WTC11 (cell line): ENCODE measurements around the gene LENEP. TPM values are rescaled to one million over a fixed set of nuclear protein-coding genes. Genes with fewer than 3 reads are reported as not detected.

Experiments
- ATAC-seq: fragments of 200-7000 bp; cut with Tn5 transposase; 2 replicates; pipeline ENCODE4 v1.10.0; 2021; ENCODE audit warnings: mild to moderate bottlenecking, moderate library complexity
- CTCF ChIA-PET: fragments of 300-600 bp; sonication (Branson Sonifier 250); formaldehyde crosslinking; loops from one replicate; lab custom pipeline; 2021; ENCODE audit warnings: antibody characterized with exemption; lab: Charles Lee
- POLR2A ChIA-PET: fragments of 350-600 bp; sonication (Branson Sonifier 250); formaldehyde crosslinking; loops from one replicate; lab custom pipeline; 2021; ENCODE audit warnings: antibody characterized with exemption; lab: Charles Lee
- DNase-seq: peaks from one replicate; pipeline ENCODE4 v3.0.0; 2021; ENCODE audit warnings: low spot score
- H3K27ac Mint-ChIP-seq: 2 replicates; pipeline ENCODE4 v1.8.0; 2021; ENCODE audit warnings: mixed read lengths
- H3K27me3 Mint-ChIP-seq: 2 replicates; pipeline ENCODE4 v1.8.0; 2021; ENCODE audit warnings: low read depth, mild to moderate bottlenecking, moderate library complexity, mixed read lengths
- H3K36me3 Mint-ChIP-seq: 2 replicates; pipeline ENCODE4 v1.8.0; 2021; ENCODE audit warnings: mixed read lengths
- H3K4me1 Mint-ChIP-seq: 2 replicates; pipeline ENCODE4 v1.8.0; 2022; ENCODE audit warnings: mixed read lengths
- H3K4me3 Mint-ChIP-seq: 2 replicates; pipeline ENCODE4 v1.8.0; 2021; ENCODE audit warnings: mild to moderate bottlenecking, moderate library complexity, mixed read lengths
- H3K9me3 Mint-ChIP-seq: 2 replicates; pipeline ENCODE4 v1.8.0; 2021; ENCODE audit warnings: mixed read lengths
- AFF4 ChIP-seq: sonication (generic); formaldehyde crosslinking; IDR thresholded peaks from 2 replicates; pipeline ENCODE4 v1.8.1; 2023; ENCODE audit warnings: mild to moderate bottlenecking, missing genetic modification reagents, borderline replicate concordance
- CREB1 ChIP-seq: sonication (generic); formaldehyde crosslinking; IDR thresholded peaks from 2 replicates; pipeline ENCODE4 v1.8.0; 2023; ENCODE audit warnings: mild to moderate bottlenecking, missing genetic modification reagents
- E2F4 ChIP-seq: sonication (generic); formaldehyde crosslinking; IDR thresholded peaks from 2 replicates; pipeline ENCODE4 v1.8.1; 2022; ENCODE audit warnings: low read depth, mild to moderate bottlenecking, moderate library complexity, missing genetic modification reagents, borderline replicate concordance
- FOXK1 ChIP-seq: sonication (generic); formaldehyde crosslinking; IDR thresholded peaks from 2 replicates; pipeline ENCODE4 v1.8.0; 2022; ENCODE audit warnings: mild to moderate bottlenecking, moderate library complexity, missing genetic modification reagents
- FOXP4 ChIP-seq: sonication (generic); formaldehyde crosslinking; IDR thresholded peaks from 2 replicates; pipeline ENCODE4 v1.8.0; 2022; ENCODE audit warnings: mild to moderate bottlenecking, missing genetic modification reagents
- GABPB1 ChIP-seq: sonication (generic); formaldehyde crosslinking; IDR thresholded peaks from 2 replicates; pipeline ENCODE4 v1.8.1; 2023; ENCODE audit warnings: mild to moderate bottlenecking, missing genetic modification reagents
- GTF2I ChIP-seq: fragments of 250-450 bp; sonication (Bioruptor Pico); conservative IDR thresholded peaks from 2 replicates; pipeline ENCODE4 v1.4.0; 2021; ENCODE audit warnings: mild to moderate bottlenecking
- HMGXB4 ChIP-seq: sonication (generic); formaldehyde crosslinking; IDR thresholded peaks from 2 replicates; pipeline ENCODE4 v1.8.1; 2023; ENCODE audit warnings: mild to moderate bottlenecking, moderate library complexity, missing genetic modification reagents
- NFATC4 ChIP-seq: fragments of 250-450 bp; sonication (Bioruptor Pico); IDR thresholded peaks from 2 replicates; pipeline ENCODE4 v1.9.0; 2021; ENCODE audit warnings: mild to moderate bottlenecking
- NFYB ChIP-seq: sonication (generic); formaldehyde crosslinking; conservative IDR thresholded peaks from 2 replicates; pipeline ENCODE4 v1.8.0; 2022; ENCODE audit warnings: low read depth, missing genetic modification reagents
- RELA ChIP-seq: sonication (generic); formaldehyde crosslinking; IDR thresholded peaks from 2 replicates; pipeline ENCODE4 v1.8.1; 2022; ENCODE audit warnings: missing genetic modification reagents, mild to moderate bottlenecking, borderline replicate concordance
- STAT6 ChIP-seq: sonication (generic); formaldehyde crosslinking; conservative IDR thresholded peaks from 2 replicates; pipeline ENCODE4 v1.8.1; 2023; ENCODE audit warnings: mild to moderate bottlenecking, low read depth, missing genetic modification reagents, moderate library complexity
- TEAD1 ChIP-seq: sonication (generic); formaldehyde crosslinking; IDR thresholded peaks from 2 replicates; pipeline ENCODE4 v1.8.0; 2022; ENCODE audit warnings: mild to moderate bottlenecking, missing genetic modification reagents
- ZBTB21 ChIP-seq: sonication (generic); formaldehyde crosslinking; IDR thresholded peaks from 2 replicates; pipeline ENCODE4 v1.8.1; 2023; ENCODE audit warnings: mild to moderate bottlenecking, missing genetic modification reagents, borderline replicate concordance
- ZNF121 ChIP-seq: sonication (generic); formaldehyde crosslinking; IDR thresholded peaks from 2 replicates; pipeline ENCODE4 v1.8.0; 2023; ENCODE audit warnings: missing genetic modification reagents
- ZNF219 ChIP-seq: sonication (generic); formaldehyde crosslinking; IDR thresholded peaks from 2 replicates; pipeline ENCODE4 v1.8.0; 2023; ENCODE audit warnings: missing genetic modification reagents, mild to moderate bottlenecking, borderline replicate concordance
- ZNF317 ChIP-seq: sonication (generic); formaldehyde crosslinking; IDR thresholded peaks from 2 replicates; pipeline ENCODE4 v1.8.1; 2023; ENCODE audit warnings: low read depth, mild to moderate bottlenecking, moderate library complexity, missing genetic modification reagents, borderline replicate concordance
- total RNA-seq: library from RNA; stranded (reverse); gene quantifications from 3 replicates; pipeline ENCODE4 v1.2.3, GENCODE V29; 2021
- TF ChIP-seq, protein P1 (sequence below): sonication (generic); formaldehyde crosslinking; IDR thresholded peaks from 2 replicates; pipeline ENCODE4 v1.8.1; 2023; ENCODE audit warnings: mild to moderate bottlenecking, missing genetic modification reagents

The LENEP gene
- total RNA-seq, 1 experiment from 2014 or later: 1.2 TPM

GRCh38 chr1:154987326-154987725, 6.1 kb upstream of the LENEP start:
- DNase-seq (no peak), ATAC-seq (no peak)
- ChIA-PET POLR2A (interaction anchor here (0.7 to 1.3 kb wide), 2 partner anchors 14 to 16 kb away, joined by 3 to 4 read pairs; partner anchors contain the start of gene SHC1), CTCF (interaction anchor here (2.6 kb wide), 1 partner anchor 12 kb away, joined by 12 read pairs; no protein-coding TSS in a partner anchor)
- Mint-ChIP-seq H3K36me3 (peaks cover 26% of the 10 kb centered on the region), H3K27me3 (no peaks in the 10 kb centered on the region), H3K4me3 (no peak overlapping the region), H3K9me3 (no peaks in the 10 kb centered on the region), H3K4me1 (peaks cover 7% of the 10 kb centered on the region), H3K27ac (no peak overlapping the region)
- TF ChIP-seq GABPB1 (CRISPR knock-in tag) (0 out of 2 replicates have a peak, but pooled peaks have one; percentile 32), CREB1 (CRISPR knock-in tag) (no peak), NFYB (no peak)
- TF ChIP-seq, all 79 proteins: peak for 1

GRCh38 chr1:154988058-154988954, 5.1 kb upstream of the LENEP start:
- Mint-ChIP-seq H3K4me1 (peaks cover 14% of the 10 kb centered on the region), H3K27me3 (no peaks in the 10 kb centered on the region), H3K27ac (no peak overlapping the region), H3K4me3 (no peak overlapping the region), H3K9me3 (no peaks in the 10 kb centered on the region), H3K36me3 (peaks cover 26% of the 10 kb centered on the region)
- ATAC-seq (no peak), DNase-seq (no peak)
- no peak for TF ChIP-seq AFF4 (CRISPR knock-in tag)
- TF ChIP-seq RELA: no peak
- TF ChIP-seq ZNF219 (CRISPR knock-in tag): no peak
- no peak for TF ChIP-seq NFATC4 (CRISPR knock-in tag)
- no peak for TF ChIP-seq FOXP4 (CRISPR knock-in tag)
- TF ChIP-seq TEAD1 (CRISPR knock-in tag): no peak
- TF ChIP-seq E2F4: no peak
- TF ChIP-seq GTF2I (CRISPR knock-in tag): no peak
- TF ChIP-seq ZBTB21: no peak
- no peak for TF ChIP-seq ZNF317 (CRISPR knock-in tag)
- no peak for TF ChIP-seq ZNF121
- TF ChIP-seq FOXK1 (CRISPR knock-in tag): no peak
- no peak for TF ChIP-seq HMGXB4
- no peak for TF ChIP-seq STAT6
- TF ChIP-seq, protein P1, sequence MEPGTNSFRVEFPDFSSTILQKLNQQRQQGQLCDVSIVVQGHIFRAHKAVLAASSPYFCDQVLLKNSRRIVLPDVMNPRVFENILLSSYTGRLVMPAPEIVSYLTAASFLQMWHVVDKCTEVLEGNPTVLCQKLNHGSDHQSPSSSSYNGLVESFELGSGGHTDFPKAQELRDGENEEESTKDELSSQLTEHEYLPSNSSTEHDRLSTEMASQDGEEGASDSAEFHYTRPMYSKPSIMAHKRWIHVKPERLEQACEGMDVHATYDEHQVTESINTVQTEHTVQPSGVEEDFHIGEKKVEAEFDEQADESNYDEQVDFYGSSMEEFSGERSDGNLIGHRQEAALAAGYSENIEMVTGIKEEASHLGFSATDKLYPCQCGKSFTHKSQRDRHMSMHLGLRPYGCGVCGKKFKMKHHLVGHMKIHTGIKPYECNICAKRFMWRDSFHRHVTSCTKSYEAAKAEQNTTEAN: no peak
- ChIA-PET CTCF (interaction anchor here (1.2 to 2.6 kb wide), 2 partner anchors 11 to 30 kb away, joined by 4 to 12 read pairs; no protein-coding TSS in a partner anchor), POLR2A (interaction anchor here (1.3 kb wide), 1 partner anchor 17 kb away, joined by 4 read pairs; the partner anchor contains the start of gene SHC1)
